GM12891 (cell line): ENCODE data around the gene LRWD1.
"Not testable (repeated sequence)": the region's sequence is repeated elsewhere in the genome, so short reads cannot be mapped to it uniquely, and the experiment has no call there.

Experiments
- POLR2A ChIP-seq: IDR thresholded peaks from 2 replicates; pipeline ENCODE4 v1.6.1; 2011; ENCODE audit warnings: low read depth, low read length, control low read depth
- POLR2AphosphoS5 ChIP-seq: IDR thresholded peaks from 2 replicates; pipeline ENCODE4 v1.6.1; 2011; ENCODE audit warnings: low read depth, low read length, control low read depth
- TAF1 ChIP-seq: IDR thresholded peaks from 2 replicates; pipeline ENCODE4 v1.6.1; 2011; ENCODE audit warnings: low read depth, low read length, control low read depth

GRCh38 chr7:102474116-102474515 lies 9.3 kb downstream of the LRWD1 start:
- not testable (repeated sequence) for TF ChIP-seq POLR2A, POLR2AphosphoS5, TAF1
